Measurements from ENCODE around the gene CPSF6. TPM values are rescaled to one million over a fixed set of nuclear protein-coding genes. Genes with fewer than 3 reads are reported as not detected.

The CPSF6 gene
- total RNA-seq, 1 experiment from 2014 or later, result 124 TPM

GRCh38 chr12:69254046-69254445 lies 14.7 kb downstream of the CPSF6 start:
- no peak overlapping the region for H3K4me3 Mint-ChIP-seq
- CTCF ChIA-PET, result interaction anchor here (0.5 to 3.5 kb wide), 12 partner anchors 9 to 636 kb away, joined by 3 to 44 read pairs (median 5); no protein-coding TSS in a partner anchor
- H3K27me3 Mint-ChIP-seq (ENCODE audit: low read depth), result no peaks in the 10 kb centered on the region
- no peaks in the 10 kb centered on the region for H3K9me3 Mint-ChIP-seq
- DNase-seq (ENCODE audit: low spot score), result no peak
- H3K27ac Mint-ChIP-seq, result no peak overlapping the region; the same call in 1 of the 2 replicates
- H3K36me3 Mint-ChIP-seq, result peaks cover 42% of the 10 kb centered on the region
- peaks cover 26% of the 10 kb centered on the region for H3K4me1 Mint-ChIP-seq
- TF ChIP-seq NR3C1 (CRISPR knock-in tag; conservative IDR thresholded peaks at IDR 0.05; ENCODE audit: low read depth) (no peak), ZNF512 (CRISPR knock-in tag; IDR thresholded peaks at IDR 0.05; ENCODE audit: borderline replicate concordance) (no peak)
- TF ChIP-seq, protein P1, sequence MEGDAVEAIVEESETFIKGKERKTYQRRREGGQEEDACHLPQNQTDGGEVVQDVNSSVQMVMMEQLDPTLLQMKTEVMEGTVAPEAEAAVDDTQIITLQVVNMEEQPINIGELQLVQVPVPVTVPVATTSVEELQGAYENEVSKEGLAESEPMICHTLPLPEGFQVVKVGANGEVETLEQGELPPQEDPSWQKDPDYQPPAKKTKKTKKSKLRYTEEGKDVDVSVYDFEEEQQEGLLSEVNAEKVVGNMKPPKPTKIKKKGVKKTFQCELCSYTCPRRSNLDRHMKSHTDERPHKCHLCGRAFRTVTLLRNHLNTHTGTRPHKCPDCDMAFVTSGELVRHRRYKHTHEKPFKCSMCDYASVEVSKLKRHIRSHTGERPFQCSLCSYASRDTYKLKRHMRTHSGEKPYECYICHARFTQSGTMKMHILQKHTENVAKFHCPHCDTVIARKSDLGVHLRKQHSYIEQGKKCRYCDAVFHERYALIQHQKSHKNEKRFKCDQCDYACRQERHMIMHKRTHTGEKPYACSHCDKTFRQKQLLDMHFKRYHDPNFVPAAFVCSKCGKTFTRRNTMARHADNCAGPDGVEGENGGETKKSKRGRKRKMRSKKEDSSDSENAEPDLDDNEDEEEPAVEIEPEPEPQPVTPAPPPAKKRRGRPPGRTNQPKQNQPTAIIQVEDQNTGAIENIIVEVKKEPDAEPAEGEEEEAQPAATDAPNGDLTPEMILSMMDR (IDR thresholded peaks at IDR 0.05), result peak; percentile 59
- ATAC-seq, result peak; percentile 50
- POLR2A ChIA-PET, result interaction anchor here (0.5 kb wide), 1 partner anchor 10 kb away, joined by 3 read pairs; no protein-coding TSS in a partner anchor

GRCh38 chr12:69254862-69255261 lies 15.5 kb downstream of the CPSF6 start:
- Mint-ChIP-seq H3K4me1 (peaks cover 19% of the 10 kb centered on the region), H3K9me3 (no peaks in the 10 kb centered on the region), H3K4me3 (no peak overlapping the region), H3K27ac (no peak overlapping the region), H3K36me3 (peaks cover 48% of the 10 kb centered on the region), H3K27me3 (ENCODE audit: low read depth) (no peaks in the 10 kb centered on the region)
- no peak for DNase-seq (ENCODE audit: low spot score)
- ChIA-PET CTCF (interaction anchor here (1.2 to 3.5 kb wide), 5 partner anchors 10 to 100 kb away, joined by 5 to 44 read pairs (median 6); no protein-coding TSS in a partner anchor), POLR2A (interaction anchor here (0.5 kb wide), 1 partner anchor 9 kb away, joined by 3 read pairs; no protein-coding TSS in a partner anchor)
- TF ChIP-seq MYBL2 (CRISPR knock-in tag; IDR thresholded peaks at IDR 0.05) (no peak), RORB (CRISPR knock-in tag; IDR thresholded peaks at IDR 0.05) (no peak), EMX1 (CRISPR knock-in tag; IDR thresholded peaks at IDR 0.05) (no peak), MXD4 (CRISPR knock-in tag; IDR thresholded peaks at IDR 0.05; ENCODE audit: borderline replicate concordance) (no peak), ZNF396 (CRISPR knock-in tag; IDR thresholded peaks at IDR 0.05; ENCODE audit: borderline replicate concordance) (no peak), ATF2 (CRISPR knock-in tag; IDR thresholded peaks at IDR 0.05; ENCODE audit: borderline replicate concordance, low read depth) (no peak), USF1 (CRISPR knock-in tag; IDR thresholded peaks at IDR 0.05) (no peak), MLX (CRISPR knock-in tag; IDR thresholded peaks at IDR 0.05) (no peak), IRF2 (CRISPR knock-in tag; IDR thresholded peaks at IDR 0.05; ENCODE audit: borderline replicate concordance, low read depth) (no peak), NR2C2 (CRISPR knock-in tag; IDR thresholded peaks at IDR 0.05) (no peak)
- TF ChIP-seq, protein P2, sequence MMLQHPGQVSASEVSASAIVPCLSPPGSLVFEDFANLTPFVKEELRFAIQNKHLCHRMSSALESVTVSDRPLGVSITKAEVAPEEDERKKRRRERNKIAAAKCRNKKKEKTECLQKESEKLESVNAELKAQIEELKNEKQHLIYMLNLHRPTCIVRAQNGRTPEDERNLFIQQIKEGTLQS (CRISPR knock-in tag; conservative IDR thresholded peaks at IDR 0.05), result no peak
- TF ChIP-seq, protein P3, sequence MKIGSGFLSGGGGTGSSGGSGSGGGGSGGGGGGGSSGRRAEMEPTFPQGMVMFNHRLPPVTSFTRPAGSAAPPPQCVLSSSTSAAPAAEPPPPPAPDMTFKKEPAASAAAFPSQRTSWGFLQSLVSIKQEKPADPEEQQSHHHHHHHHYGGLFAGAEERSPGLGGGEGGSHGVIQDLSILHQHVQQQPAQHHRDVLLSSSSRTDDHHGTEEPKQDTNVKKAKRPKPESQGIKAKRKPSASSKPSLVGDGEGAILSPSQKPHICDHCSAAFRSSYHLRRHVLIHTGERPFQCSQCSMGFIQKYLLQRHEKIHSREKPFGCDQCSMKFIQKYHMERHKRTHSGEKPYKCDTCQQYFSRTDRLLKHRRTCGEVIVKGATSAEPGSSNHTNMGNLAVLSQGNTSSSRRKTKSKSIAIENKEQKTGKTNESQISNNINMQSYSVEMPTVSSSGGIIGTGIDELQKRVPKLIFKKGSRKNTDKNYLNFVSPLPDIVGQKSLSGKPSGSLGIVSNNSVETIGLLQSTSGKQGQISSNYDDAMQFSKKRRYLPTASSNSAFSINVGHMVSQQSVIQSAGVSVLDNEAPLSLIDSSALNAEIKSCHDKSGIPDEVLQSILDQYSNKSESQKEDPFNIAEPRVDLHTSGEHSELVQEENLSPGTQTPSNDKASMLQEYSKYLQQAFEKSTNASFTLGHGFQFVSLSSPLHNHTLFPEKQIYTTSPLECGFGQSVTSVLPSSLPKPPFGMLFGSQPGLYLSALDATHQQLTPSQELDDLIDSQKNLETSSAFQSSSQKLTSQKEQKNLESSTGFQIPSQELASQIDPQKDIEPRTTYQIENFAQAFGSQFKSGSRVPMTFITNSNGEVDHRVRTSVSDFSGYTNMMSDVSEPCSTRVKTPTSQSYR (CRISPR knock-in tag; IDR thresholded peaks at IDR 0.05), result no peak
- TF ChIP-seq, protein P4, sequence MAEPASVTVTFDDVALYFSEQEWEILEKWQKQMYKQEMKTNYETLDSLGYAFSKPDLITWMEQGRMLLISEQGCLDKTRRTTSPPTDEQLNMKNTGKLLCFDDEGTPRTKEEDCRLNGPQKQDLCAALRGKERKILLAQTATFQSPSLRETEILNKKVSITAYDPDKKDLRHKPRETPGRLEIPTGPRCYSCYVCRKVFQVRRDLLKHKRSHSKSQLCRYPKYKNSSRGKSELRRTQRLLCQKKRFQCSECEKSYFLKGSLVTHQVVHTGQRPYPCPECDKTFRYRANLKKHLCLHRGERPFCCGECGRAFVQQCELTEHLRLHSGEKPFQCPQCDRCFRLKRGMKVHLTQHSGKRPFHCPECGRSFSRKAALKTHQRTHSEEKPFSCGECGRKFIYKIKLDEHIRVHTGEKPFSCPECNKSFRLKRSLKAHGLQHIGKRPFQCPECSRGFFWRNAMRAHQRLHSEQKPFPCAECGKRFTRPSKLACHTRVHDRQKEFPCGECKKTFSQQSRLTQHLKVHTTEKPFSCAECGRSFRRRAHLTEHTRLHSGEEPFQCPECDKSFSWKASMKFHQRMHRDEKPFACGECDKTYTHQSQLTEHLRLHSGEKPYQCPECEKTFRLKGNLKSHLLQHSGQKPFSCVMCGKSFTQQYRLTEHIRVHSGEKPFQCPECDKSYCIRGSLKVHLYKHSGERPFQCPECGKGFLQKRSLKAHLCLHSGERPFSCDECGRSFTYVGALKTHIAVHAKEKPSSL (CRISPR knock-in tag; conservative IDR thresholded peaks at IDR 0.05), result no peak
- no peak for ATAC-seq
